ENCODE data around the gene GALNT13. TPM values are rescaled to one million over a fixed set of nuclear protein-coding genes. Genes with fewer than 3 reads are reported as not detected.

The GALNT13 gene
- total RNA-seq, 1 donor from 2014 or later = 0.46 TPM

DNA sequence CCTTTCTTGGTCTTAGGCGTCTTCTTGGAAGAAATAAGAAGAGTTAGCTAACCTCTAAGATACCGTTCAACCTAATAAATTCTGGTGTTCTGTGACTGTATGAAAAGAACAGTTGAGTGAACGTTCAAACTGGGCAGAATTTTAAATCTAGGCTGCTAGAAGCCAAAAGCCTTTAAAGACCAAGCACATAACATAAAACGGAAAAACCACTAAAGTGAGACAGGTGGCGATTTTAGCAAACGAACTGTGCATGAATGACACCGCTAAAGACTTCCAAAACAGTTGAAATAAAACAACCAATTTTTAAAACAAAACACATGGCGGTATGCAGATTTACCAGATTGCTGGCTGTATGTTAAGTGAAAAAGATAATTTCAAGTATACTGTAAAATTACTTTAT lies 73.1 kb downstream of the GALNT13 start:
- no peak for DNase-seq (ENCODE audit: low read depth)
- TF ChIP-seq, protein P1, sequence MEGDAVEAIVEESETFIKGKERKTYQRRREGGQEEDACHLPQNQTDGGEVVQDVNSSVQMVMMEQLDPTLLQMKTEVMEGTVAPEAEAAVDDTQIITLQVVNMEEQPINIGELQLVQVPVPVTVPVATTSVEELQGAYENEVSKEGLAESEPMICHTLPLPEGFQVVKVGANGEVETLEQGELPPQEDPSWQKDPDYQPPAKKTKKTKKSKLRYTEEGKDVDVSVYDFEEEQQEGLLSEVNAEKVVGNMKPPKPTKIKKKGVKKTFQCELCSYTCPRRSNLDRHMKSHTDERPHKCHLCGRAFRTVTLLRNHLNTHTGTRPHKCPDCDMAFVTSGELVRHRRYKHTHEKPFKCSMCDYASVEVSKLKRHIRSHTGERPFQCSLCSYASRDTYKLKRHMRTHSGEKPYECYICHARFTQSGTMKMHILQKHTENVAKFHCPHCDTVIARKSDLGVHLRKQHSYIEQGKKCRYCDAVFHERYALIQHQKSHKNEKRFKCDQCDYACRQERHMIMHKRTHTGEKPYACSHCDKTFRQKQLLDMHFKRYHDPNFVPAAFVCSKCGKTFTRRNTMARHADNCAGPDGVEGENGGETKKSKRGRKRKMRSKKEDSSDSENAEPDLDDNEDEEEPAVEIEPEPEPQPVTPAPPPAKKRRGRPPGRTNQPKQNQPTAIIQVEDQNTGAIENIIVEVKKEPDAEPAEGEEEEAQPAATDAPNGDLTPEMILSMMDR (IDR thresholded peaks at IDR 0.05; ENCODE audit: insufficient read depth, low read length, poor library complexity, severe bottlenecking) = no peak
- Histone ChIP-seq H3K27me3 (ENCODE audit: control insufficient read depth, insufficient read depth, low read length) (no peaks in the 10 kb centered on the region), H3K4me3 (ENCODE audit: low read depth, low read length) (no peak overlapping the region), H3K36me3 (ENCODE audit: control insufficient read depth, insufficient read depth, low read length) (no peaks in the 10 kb centered on the region)

DNA sequence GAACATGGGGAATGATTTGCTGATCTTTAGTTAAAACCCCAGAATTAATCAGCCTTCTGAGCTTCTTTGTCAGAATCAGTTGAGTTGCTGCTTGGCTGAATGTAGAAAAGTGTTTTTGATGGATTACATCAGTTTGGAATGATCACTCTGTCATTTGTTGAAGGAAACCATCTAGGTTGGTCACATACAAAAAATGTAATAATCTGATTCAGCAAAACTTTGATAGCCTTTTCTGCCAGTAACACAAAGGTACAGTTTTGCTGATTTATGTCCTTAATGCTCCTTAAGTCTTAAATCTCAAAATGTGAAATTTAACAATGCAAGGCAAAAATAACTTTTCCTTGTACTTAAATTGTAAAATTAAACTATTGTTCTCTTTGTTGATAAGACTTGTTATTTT lies 74.3 kb downstream of the GALNT13 start:
- Histone ChIP-seq H3K27me3 (ENCODE audit: control insufficient read depth, insufficient read depth, low read length) (no peaks in the 10 kb centered on the region), H3K4me3 (ENCODE audit: low read depth, low read length) (no peak overlapping the region), H3K36me3 (ENCODE audit: control insufficient read depth, insufficient read depth, low read length) (no peaks in the 10 kb centered on the region)
- TF ChIP-seq, protein P1 (IDR thresholded peaks at IDR 0.05; ENCODE audit: insufficient read depth, low read length, poor library complexity, severe bottlenecking) = no peak
- DNase-seq (ENCODE audit: low read depth) = no peak

- Histone ChIP-seq H3K36me3 (ENCODE audit: control insufficient read depth, insufficient read depth, low read length) (no peaks in the 10 kb centered on the region), H3K4me3 (ENCODE audit: low read depth, low read length) (no peak overlapping the region), H3K27me3 (ENCODE audit: control insufficient read depth, insufficient read depth, low read length) (no peaks in the 10 kb centered on the region)
- DNase-seq (ENCODE audit: low read depth) = no peak
- TF ChIP-seq, protein P1 (IDR thresholded peaks at IDR 0.05; ENCODE audit: insufficient read depth, low read length, poor library complexity, severe bottlenecking) = no peak
Measured at GRCh38 chr2:153953761-153954160, 82.0 kb downstream of the GALNT13 start.

GRCh38 chr2:153963256-153963655 lies 91.5 kb downstream of the GALNT13 start:
- no peaks in the 10 kb centered on the region for H3K36me3 ChIP-seq (ENCODE audit: control insufficient read depth, insufficient read depth, low read length)
- DNase-seq (ENCODE audit: low read depth) = no peak
- H3K4me3 ChIP-seq (ENCODE audit: low read depth, low read length) = no peak overlapping the region
- no peaks in the 10 kb centered on the region for H3K27me3 ChIP-seq (ENCODE audit: control insufficient read depth, insufficient read depth, low read length)
- TF ChIP-seq, protein P1 (IDR thresholded peaks at IDR 0.05; ENCODE audit: insufficient read depth, low read length, poor library complexity, severe bottlenecking) = no peak

GRCh38 chr2:153967248-153967973 lies 95.7 kb downstream of the GALNT13 start:
- no peaks in the 10 kb centered on the region for H3K36me3 ChIP-seq (ENCODE audit: control insufficient read depth, insufficient read depth, low read length)
- H3K27me3 ChIP-seq (ENCODE audit: control insufficient read depth, insufficient read depth, low read length) = no peaks in the 10 kb centered on the region
- no peak overlapping the region for H3K4me3 ChIP-seq (ENCODE audit: low read depth, low read length)
- DNase-seq (ENCODE audit: low read depth) = no peak
- TF ChIP-seq, protein P1 (IDR thresholded peaks at IDR 0.05; ENCODE audit: insufficient read depth, low read length, poor library complexity, severe bottlenecking) = no peak

- no peaks in the 10 kb centered on the region for H3K36me3 ChIP-seq (ENCODE audit: control insufficient read depth, insufficient read depth, low read length)
Measured at GRCh38 chr2:153971250-153971649, 99.5 kb downstream of the GALNT13 start.

More at GRCh38 chr2:153971250-153971649, 99.5 kb downstream of the GALNT13 start:
- TF ChIP-seq, protein P1 (IDR thresholded peaks at IDR 0.05; ENCODE audit: insufficient read depth, low read length, poor library complexity, severe bottlenecking) = no peak
- no peak for DNase-seq (ENCODE audit: low read depth)
- no peak overlapping the region for H3K4me3 ChIP-seq (ENCODE audit: low read depth, low read length)
- H3K27me3 ChIP-seq (ENCODE audit: control insufficient read depth, insufficient read depth, low read length) = no peaks in the 10 kb centered on the region
